K562 (cell line): Measurements from ENCODE around the gene POP7. TPM values are rescaled to one million over a fixed set of nuclear protein-coding genes. Genes with fewer than 3 reads are reported as not detected.

Experiments
- CHD1 ChIP-seq: fragments of 200-600 bp; sonication (generic); IDR thresholded peaks from one replicate; pipeline ENCODE4 v1.6.1; 2012; ENCODE audit warnings: mild to moderate bottlenecking, moderate library complexity, low read length, inconsistent platforms
- CXXC5 ChIP-seq: fragments of 250-450 bp; sonication (Bioruptor Pico); IDR thresholded peaks from 2 replicates; pipeline ENCODE4 v1.8.0; 2022; ENCODE audit warnings: inconsistent platforms, mild to moderate bottlenecking, moderate library complexity
- KAT2B ChIP-seq: IDR thresholded peaks from one replicate; pipeline ENCODE4 v1.6.1; 2012; ENCODE audit warnings: low read depth, mild to moderate bottlenecking, control low read depth, inconsistent platforms, low read length, moderate library complexity
- PURB ChIP-seq: sonication (generic); formaldehyde crosslinking; IDR thresholded peaks from 2 replicates; pipeline ENCODE4 v1.9.0; 2021; ENCODE audit warnings: low read depth, mild to moderate bottlenecking, missing genetic modification reagents
- RAD21 ChIP-seq, 2 experiments: fragments of 250-450 bp in 1 of 2; fragments of 450-650 bp in 1 of 2; sonication (Bioruptor Pico) in 1 of 2; formaldehyde crosslinking in 1 of 2; IDR thresholded peaks in 1 of 2; conservative IDR thresholded peaks in 1 of 2; 2 replicates each; pipeline versions ENCODE4 v1.4.0 to v1.8.0; 2020 to 2022; ENCODE audit warnings: mild to moderate bottlenecking in 2 of 2, moderate library complexity in 1 of 2
- STAT5B ChIP-seq: fragments of 250-450 bp; sonication (Bioruptor Pico); IDR thresholded peaks from 2 replicates; pipeline ENCODE4 v1.8.0; 2021; ENCODE audit warnings: mild to moderate bottlenecking, inconsistent platforms
- TEAD1 ChIP-seq, 2 experiments: fragments of 450-650 bp in 1 of 2; sonication (generic) in 1 of 2; formaldehyde crosslinking; IDR thresholded peaks; 2 replicates each; pipeline versions ENCODE4 v1.4.0 to v1.8.0; 2020 to 2022; ENCODE audit warnings: mild to moderate bottlenecking in 2 of 2, missing genetic modification reagents in 1 of 2
- ZFX ChIP-seq: sonication (generic); formaldehyde crosslinking; IDR thresholded peaks from 2 replicates; pipeline ENCODE4 v1.8.0; 2022; ENCODE audit warnings: mild to moderate bottlenecking, missing genetic modification reagents, moderate library complexity
- ZNF263 ChIP-seq: sonication (generic); formaldehyde crosslinking; IDR thresholded peaks from 2 replicates; pipeline ENCODE4 v1.8.0; 2022; ENCODE audit warnings: mild to moderate bottlenecking, missing genetic modification reagents, borderline replicate concordance
- polyA plus RNA-seq, 8 experiments: library from polyadenylated mRNA; depleted of rRNA in 4 of 8; stranded (reverse) in 5 of 8; unstranded in 3 of 8; fragments of >200 nt; fragmentation: Nextera tagmentation in 2 of 8; fragmentation: Illumina TruSeq in 1 of 8; extraction: Ambion mirVana in 2 of 8; extraction: Trizol in 1 of 8; gene quantifications; 2 replicates each; pipeline versions ENCODE4 v1.2.1 to v1.2.3, GENCODE V29; 2011 to 2014; ENCODE audit warnings: inconsistent platforms in 1 of 8, missing spikeins in 1 of 8
- total RNA-seq, 7 experiments: library from RNA; depleted of rRNA in 6 of 7; stranded (reverse); fragments of >200 nt in 6 of 7; fragmentation: Illumina TruSeq in 2 of 7; extraction: Trizol in 2 of 7; gene quantifications; 2 replicates each; pipeline versions ENCODE4 v1.2.1 to v1.2.3, GENCODE V29; 2011 to 2021; ENCODE audit warnings: low replicate concordance in 1 of 7
- TF ChIP-seq, protein P1 (sequence below): fragments of 200-800 bp; sonication (Bioruptor generic); IDR thresholded peaks from 2 replicates; pipeline ENCODE4 v1.6.1; 2017; ENCODE audit warnings: missing genetic modification characterization, missing compliant biosample characterization
- TF ChIP-seq, protein P2 (sequence below): fragments of 250-450 bp; sonication (Bioruptor Pico); IDR thresholded peaks from 2 replicates; pipeline ENCODE4 v1.6.1; 2021; ENCODE audit warnings: mild to moderate bottlenecking
- TF ChIP-seq, protein P3 (sequence below): conservative IDR thresholded peaks from 2 replicates; pipeline ENCODE4 v1.6.1; 2011; ENCODE audit warnings: low read depth, mild to moderate bottlenecking, low read length; ENCODE audit not compliant: control insufficient read depth
- TF ChIP-seq, protein P4 (sequence below), 3 experiments: IDR thresholded peaks in 2 of 3; conservative IDR thresholded peaks in 1 of 3; 2 replicates each; pipeline ENCODE4 v1.5.1; 2011 to 2012; ENCODE audit warnings: low read length in 3 of 3, mild to moderate bottlenecking in 3 of 3, control low read depth in 2 of 3, improper control_type of control experiment in 1 of 3, inconsistent platforms in 1 of 3, low read depth in 1 of 3, mixed read lengths in 1 of 3, moderate library complexity in 1 of 3; ENCODE audit not compliant: insufficient read depth in 2 of 3
- TF ChIP-seq, protein P5 (sequence below): fragments of 250-450 bp; sonication (Bioruptor Pico); IDR thresholded peaks from 2 replicates; pipeline ENCODE4 v1.4.0; 2020; ENCODE audit warnings: borderline replicate concordance
- TF ChIP-seq, protein P6 (sequence below), 2 experiments: fragments of 450-650 bp; IDR thresholded peaks; 2 replicates each; pipeline ENCODE4 v1.6.1; 2016

POP7 gene
- total and polyA plus RNA-seq, 9 of the 15 experiments (the other 6 are each of a cell fraction or from before 2014, with no cell fraction given), result 11.5 to 163 (median 68.9) TPM

DNA sequence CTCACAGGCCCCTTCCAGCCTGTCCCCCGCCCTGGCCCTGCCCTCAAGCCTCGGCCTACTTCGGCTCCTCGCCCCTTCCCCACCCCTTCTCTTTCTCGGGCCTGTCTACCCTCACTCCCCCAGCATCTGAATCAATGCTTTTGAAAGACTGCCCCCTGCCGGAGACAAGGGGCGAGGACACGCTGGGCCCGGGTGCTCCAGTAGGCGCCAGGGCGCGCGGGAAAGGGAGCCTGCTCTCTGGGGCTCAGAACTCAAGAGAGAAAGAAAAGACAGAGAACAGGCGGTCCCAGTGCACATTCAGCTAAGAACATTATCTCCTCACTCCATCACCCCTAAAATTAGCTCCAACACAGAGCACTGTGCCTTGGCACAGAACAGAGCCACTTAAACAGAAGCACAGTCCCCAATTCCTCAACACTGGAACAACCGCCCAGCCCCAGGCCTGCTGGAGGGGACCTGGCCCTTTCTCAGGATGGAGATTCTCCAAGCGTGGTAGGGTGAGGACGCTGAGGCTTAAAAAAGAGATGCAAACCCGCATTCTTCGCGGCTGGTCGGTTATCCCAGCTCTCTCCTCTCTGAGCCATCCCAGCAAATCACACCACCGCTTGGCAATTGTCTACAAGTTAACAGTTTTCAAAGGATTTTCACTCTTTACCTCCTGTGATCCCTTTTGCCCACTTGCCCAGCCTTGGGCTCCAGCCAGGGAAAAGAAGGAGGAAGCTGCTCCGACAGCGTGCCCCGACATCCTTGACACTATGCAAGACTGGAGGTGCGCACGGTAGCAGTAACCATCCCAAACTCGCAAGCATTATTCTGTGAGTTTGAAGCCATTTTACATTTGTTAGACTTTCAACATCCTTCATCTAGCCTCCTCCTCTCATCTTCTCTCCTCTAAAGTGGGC lies 14.0 kb upstream of the POP7 start (continued):
- TF ChIP-seq, protein P1, sequence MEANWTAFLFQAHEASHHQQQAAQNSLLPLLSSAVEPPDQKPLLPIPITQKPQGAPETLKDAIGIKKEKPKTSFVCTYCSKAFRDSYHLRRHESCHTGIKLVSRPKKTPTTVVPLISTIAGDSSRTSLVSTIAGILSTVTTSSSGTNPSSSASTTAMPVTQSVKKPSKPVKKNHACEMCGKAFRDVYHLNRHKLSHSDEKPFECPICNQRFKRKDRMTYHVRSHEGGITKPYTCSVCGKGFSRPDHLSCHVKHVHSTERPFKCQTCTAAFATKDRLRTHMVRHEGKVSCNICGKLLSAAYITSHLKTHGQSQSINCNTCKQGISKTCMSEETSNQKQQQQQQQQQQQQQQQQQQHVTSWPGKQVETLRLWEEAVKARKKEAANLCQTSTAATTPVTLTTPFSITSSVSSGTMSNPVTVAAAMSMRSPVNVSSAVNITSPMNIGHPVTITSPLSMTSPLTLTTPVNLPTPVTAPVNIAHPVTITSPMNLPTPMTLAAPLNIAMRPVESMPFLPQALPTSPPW (CRISPR knock-in tag), result peak; percentile 77
- TF ChIP-seq ZFX (CRISPR knock-in tag) (peak; percentile 41), KAT2B (no peak), CHD1 (peak; percentile 7), CXXC5 (CRISPR knock-in tag) (peak; percentile 43; the same call in 1 of the 2 replicates), STAT5B (CRISPR knock-in tag) (no peak), RAD21 (CRISPR knock-in tag; conservative IDR thresholded peaks at IDR 0.05 in 1 of 2, IDR thresholded peaks at IDR 0.05 in 1 of 2) (peak; percentile 85 to 88), PURB (no peak), TEAD1 (CRISPR knock-in tag; IDR thresholded peaks at IDR 0.05) (0 out of 4 replicates have a peak, but pooled peaks of 1 of the 2 experiments have one; percentile 43), ZNF263 (CRISPR knock-in tag) (peak; percentile 28; the same call in 1 of the 2 replicates)
- TF ChIP-seq, protein P2, sequence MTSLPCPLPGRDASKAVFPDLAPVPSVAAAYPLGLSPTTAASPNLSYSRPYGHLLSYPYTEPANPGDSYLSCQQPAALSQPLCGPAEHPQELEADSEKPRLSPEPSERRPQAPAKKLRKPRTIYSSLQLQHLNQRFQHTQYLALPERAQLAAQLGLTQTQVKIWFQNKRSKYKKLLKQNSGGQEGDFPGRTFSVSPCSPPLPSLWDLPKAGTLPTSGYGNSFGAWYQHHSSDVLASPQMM (CRISPR knock-in tag), result no peak
- TF ChIP-seq, protein P3, sequence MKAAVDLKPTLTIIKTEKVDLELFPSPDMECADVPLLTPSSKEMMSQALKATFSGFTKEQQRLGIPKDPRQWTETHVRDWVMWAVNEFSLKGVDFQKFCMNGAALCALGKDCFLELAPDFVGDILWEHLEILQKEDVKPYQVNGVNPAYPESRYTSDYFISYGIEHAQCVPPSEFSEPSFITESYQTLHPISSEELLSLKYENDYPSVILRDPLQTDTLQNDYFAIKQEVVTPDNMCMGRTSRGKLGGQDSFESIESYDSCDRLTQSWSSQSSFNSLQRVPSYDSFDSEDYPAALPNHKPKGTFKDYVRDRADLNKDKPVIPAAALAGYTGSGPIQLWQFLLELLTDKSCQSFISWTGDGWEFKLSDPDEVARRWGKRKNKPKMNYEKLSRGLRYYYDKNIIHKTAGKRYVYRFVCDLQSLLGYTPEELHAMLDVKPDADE, result 0 out of 2 replicates have a peak, but pooled peaks have one; percentile 51
- TF ChIP-seq, protein P4, sequence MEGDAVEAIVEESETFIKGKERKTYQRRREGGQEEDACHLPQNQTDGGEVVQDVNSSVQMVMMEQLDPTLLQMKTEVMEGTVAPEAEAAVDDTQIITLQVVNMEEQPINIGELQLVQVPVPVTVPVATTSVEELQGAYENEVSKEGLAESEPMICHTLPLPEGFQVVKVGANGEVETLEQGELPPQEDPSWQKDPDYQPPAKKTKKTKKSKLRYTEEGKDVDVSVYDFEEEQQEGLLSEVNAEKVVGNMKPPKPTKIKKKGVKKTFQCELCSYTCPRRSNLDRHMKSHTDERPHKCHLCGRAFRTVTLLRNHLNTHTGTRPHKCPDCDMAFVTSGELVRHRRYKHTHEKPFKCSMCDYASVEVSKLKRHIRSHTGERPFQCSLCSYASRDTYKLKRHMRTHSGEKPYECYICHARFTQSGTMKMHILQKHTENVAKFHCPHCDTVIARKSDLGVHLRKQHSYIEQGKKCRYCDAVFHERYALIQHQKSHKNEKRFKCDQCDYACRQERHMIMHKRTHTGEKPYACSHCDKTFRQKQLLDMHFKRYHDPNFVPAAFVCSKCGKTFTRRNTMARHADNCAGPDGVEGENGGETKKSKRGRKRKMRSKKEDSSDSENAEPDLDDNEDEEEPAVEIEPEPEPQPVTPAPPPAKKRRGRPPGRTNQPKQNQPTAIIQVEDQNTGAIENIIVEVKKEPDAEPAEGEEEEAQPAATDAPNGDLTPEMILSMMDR (IDR thresholded peaks at IDR 0.05 in 2 of 3, conservative IDR thresholded peaks at IDR 0.05 in 1 of 3; ENCODE audit: insufficient read depth in 2 of 3, low read depth in 1 of 3, low read length in 3 of 3), result peak; percentile 92 to 96 (median 94)
- TF ChIP-seq, protein P5, sequence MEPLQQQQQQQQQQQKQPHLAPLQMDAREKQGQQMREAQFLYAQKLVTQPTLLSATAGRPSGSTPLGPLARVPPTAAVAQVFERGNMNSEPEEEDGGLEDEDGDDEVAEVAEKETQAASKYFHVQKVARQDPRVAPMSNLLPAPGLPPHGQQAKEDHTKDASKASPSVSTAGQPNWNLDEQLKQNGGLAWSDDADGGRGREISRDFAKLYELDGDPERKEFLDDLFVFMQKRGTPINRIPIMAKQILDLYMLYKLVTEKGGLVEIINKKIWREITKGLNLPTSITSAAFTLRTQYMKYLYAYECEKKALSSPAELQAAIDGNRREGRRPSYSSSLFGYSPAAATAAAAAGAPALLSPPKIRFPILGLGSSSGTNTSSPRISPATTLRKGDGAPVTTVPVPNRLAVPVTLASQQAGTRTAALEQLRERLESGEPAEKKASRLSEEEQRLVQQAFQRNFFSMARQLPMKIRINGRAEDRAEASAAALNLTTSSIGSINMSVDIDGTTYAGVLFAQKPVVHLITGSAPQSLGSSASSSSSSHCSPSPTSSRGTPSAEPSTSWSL (CRISPR knock-in tag), result no peak
- TF ChIP-seq, protein P6, sequence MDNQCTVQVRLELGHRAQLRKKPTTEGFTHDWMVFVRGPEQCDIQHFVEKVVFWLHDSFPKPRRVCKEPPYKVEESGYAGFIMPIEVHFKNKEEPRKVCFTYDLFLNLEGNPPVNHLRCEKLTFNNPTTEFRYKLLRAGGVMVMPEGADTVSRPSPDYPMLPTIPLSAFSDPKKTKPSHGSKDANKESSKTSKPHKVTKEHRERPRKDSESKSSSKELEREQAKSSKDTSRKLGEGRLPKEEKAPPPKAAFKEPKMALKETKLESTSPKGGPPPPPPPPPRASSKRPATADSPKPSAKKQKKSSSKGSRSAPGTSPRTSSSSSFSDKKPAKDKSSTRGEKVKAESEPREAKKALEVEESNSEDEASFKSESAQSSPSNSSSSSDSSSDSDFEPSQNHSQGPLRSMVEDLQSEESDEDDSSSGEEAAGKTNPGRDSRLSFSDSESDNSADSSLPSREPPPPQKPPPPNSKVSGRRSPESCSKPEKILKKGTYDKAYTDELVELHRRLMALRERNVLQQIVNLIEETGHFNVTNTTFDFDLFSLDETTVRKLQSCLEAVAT (IDR thresholded peaks at IDR 0.05), result no peak
